Endodermal cell (in vitro differentiated cells): Measurements from ENCODE around the gene SERTAD1. TPM values are rescaled to one million over a fixed set of nuclear protein-coding genes. Genes with fewer than 3 reads are reported as not detected.
"Not testable (repeated sequence)": the region's sequence is repeated elsewhere in the genome, so short reads cannot be mapped to it uniquely, and the experiment has no call there.

ENCODE experiments used
- DNase-seq: peaks from one replicate; pipeline ENCODE4 v3.0.0-alpha.2; 2017
- H3K27ac ChIP-seq: 2 replicates; pipeline ENCODE4 v1.5.1; 2013; ENCODE audit warnings: mild to moderate bottlenecking, low read depth, low read length, moderate library complexity
- H3K27me3 ChIP-seq: 2 replicates; pipeline ENCODE4 v1.6.1; 2013; ENCODE audit warnings: mild to moderate bottlenecking, low read length, moderate library complexity; ENCODE audit not compliant: insufficient read depth, control insufficient read depth, poor library complexity, severe bottlenecking
- H3K36me3 ChIP-seq: 2 replicates; pipeline ENCODE4 v1.7.0; 2013; ENCODE audit warnings: mild to moderate bottlenecking, low read length, moderate library complexity; ENCODE audit not compliant: control insufficient read depth, insufficient read depth
- H3K4me1 ChIP-seq: one replicate; pipeline ENCODE4 v1.7.0; 2013; ENCODE audit warnings: low read length; ENCODE audit not compliant: control insufficient read depth, insufficient read depth
- H3K4me3 ChIP-seq: 2 replicates; pipeline ENCODE4 v1.5.1; 2013; ENCODE audit warnings: mild to moderate bottlenecking, low read length, moderate library complexity
- H3K9ac ChIP-seq: 2 replicates; pipeline ENCODE4 v1.6.1; 2013; ENCODE audit warnings: mild to moderate bottlenecking, low read length, moderate library complexity; ENCODE audit not compliant: poor library complexity, severe bottlenecking; ENCODE audit errors: extremely low read depth
- H3K9me3 ChIP-seq: 2 replicates; pipeline ENCODE4 v1.6.1; 2013; ENCODE audit warnings: mild to moderate bottlenecking, low read length, moderate library complexity; ENCODE audit not compliant: control insufficient read depth
- H3K27ac Mint-ChIP-seq: 2 replicates; pipeline ENCODE4 v1.8.0; 2020; ENCODE audit warnings: mixed read lengths
- H3K27me3 Mint-ChIP-seq: 2 replicates; pipeline ENCODE4 v1.8.0; 2021; ENCODE audit warnings: mild to moderate bottlenecking, mixed read lengths; ENCODE audit not compliant: insufficient read depth
- H3K36me3 Mint-ChIP-seq: 2 replicates; pipeline ENCODE4 v1.8.0; 2020; ENCODE audit warnings: low read depth, mixed read lengths
- H3K4me1 Mint-ChIP-seq: 2 replicates; pipeline ENCODE4 v1.8.0; 2020; ENCODE audit warnings: mixed read lengths
- H3K4me3 Mint-ChIP-seq: 2 replicates; pipeline ENCODE4 v1.8.0; 2020; ENCODE audit warnings: mild to moderate bottlenecking, moderate library complexity, mixed read lengths
- H3K9me3 Mint-ChIP-seq: 2 replicates; pipeline ENCODE4 v1.8.0; 2020; ENCODE audit warnings: mild to moderate bottlenecking, mixed read lengths
- CTCF ChIP-seq: fragments of 200-600 bp; sonication (generic); conservative IDR thresholded peaks from 2 replicates; pipeline ENCODE4 v1.5.0; 2021; ENCODE audit warnings: antibody characterized with exemption, mild to moderate bottlenecking
- WGBS, 2 experiments: methylation state at CpG; one replicate each; pipeline versions ENCODE4 v1.1.5 to v1.1.7; 2013; ENCODE audit warnings: missing lambda C conversion rate in 2 of 2, mixed read lengths in 1 of 2; ENCODE audit not compliant: insufficient coverage in 1 of 2, insufficient read length in 1 of 2; 5-methylcytosine and 5-hydroxymethylcytosine counted together
- total RNA-seq, 2 donors: library from RNA; stranded (reverse); fragmentation: NEBNext Ultra II Directional in 1 of 2; extraction: Animal tissue kit (Norgen Biotek cat#: 25700) in 1 of 2; gene quantifications; 2 replicates in 1 of 2; 3 replicates in 1 of 2; pipeline ENCODE4 v1.2.1, GENCODE V29; 2021

SERTAD1 gene
- total RNA-seq, 2 donors from 2014 or later = 4.0 to 4.5 TPM

- Histone ChIP-seq H3K4me3 (peak overlapping the region; percentile 89), H3K4me1 (no peaks in the 10 kb centered on the region), H3K36me3 (no peaks in the 10 kb centered on the region), H3K9me3 (no peaks in the 10 kb centered on the region), H3K27ac (no peak overlapping the region), H3K9ac (no peak overlapping the region), H3K27me3 (peaks cover 34% of the 10 kb centered on the region)
- Mint-ChIP-seq H3K4me1 (peaks cover 6% of the 10 kb centered on the region), H3K27ac (peak overlapping the region; percentile 82), H3K4me3 (peak overlapping the region; percentile 78), H3K9me3 (no peaks in the 10 kb centered on the region), H3K36me3 (no peaks in the 10 kb centered on the region), H3K27me3 (peaks cover 31% of the 10 kb centered on the region)
- TF ChIP-seq CTCF = peak; percentile 86
- 23 to 51% methylated on average over 6 to 9 of the region's 11 CpGs for WGBS, 2 experiments
- DNase-seq = peak; percentile 96
Measured at GRCh38 chr19:40464059-40465024, 38.5 kb upstream of the SERTAD1 start.

GRCh38 chr19:40463587-40464037 is 37.8 kb upstream of the SERTAD1 start:
- WGBS, 2 experiments = 89 to 93% methylated on average over 9 to 12 of the region's 12 CpGs
- DNase-seq, H3K27ac Mint-ChIP-seq, H3K4me3 ChIP-seq, H3K9me3 Mint-ChIP-seq, H3K4me3 Mint-ChIP-seq, H3K27ac ChIP-seq, H3K36me3 Mint-ChIP-seq, H3K36me3 ChIP-seq, H3K9ac ChIP-seq, H3K9me3 ChIP-seq, H3K4me1 Mint-ChIP-seq, H3K4me1 ChIP-seq: not testable (repeated sequence)
- H3K27me3 Mint-ChIP-seq = peaks cover 24% of the 10 kb centered on the region
- peaks cover 27% of the 10 kb centered on the region for H3K27me3 ChIP-seq

- H3K27me3 ChIP-seq = peaks cover 9% of the 10 kb centered on the region
- H3K36me3 ChIP-seq = no peaks in the 10 kb centered on the region
- no peak for TF ChIP-seq CTCF
- no peak overlapping the region for H3K27ac ChIP-seq
- 90% methylated on average over 5 to 7 of the region's 7 CpGs for WGBS, 2 experiments
- Mint-ChIP-seq H3K4me3 (no peak overlapping the region), H3K9me3 (no peaks in the 10 kb centered on the region), H3K27me3 (peaks cover 10% of the 10 kb centered on the region), H3K27ac (peak overlapping the region; percentile 9), H3K4me1 (peaks cover 6% of the 10 kb centered on the region), H3K36me3 (peaks cover 6% of the 10 kb centered on the region)
- DNase-seq = no peak
- H3K9ac ChIP-seq = no peak overlapping the region
- H3K4me3 ChIP-seq = no peak overlapping the region
- no peaks in the 10 kb centered on the region for H3K4me1 ChIP-seq
- no peaks in the 10 kb centered on the region for H3K9me3 ChIP-seq
Measured at GRCh38 chr19:40461669-40462221, 36.0 kb upstream of the SERTAD1 start.
